GM21619 (cell line): ENCODE data around the gene MYF6.

Experiments
- ATAC-seq: cut with Tn5 transposase; IDR thresholded peaks from one replicate; pipeline ENCODE4 v1.9.1; 2021; ENCODE audit not compliant: unreplicated experiment

MYF6 gene

GRCh38 chr12:80754274-80754673 is 46.8 kb downstream of the MYF6 start:
- no peak for ATAC-seq

- peak; percentile 63 for ATAC-seq
Observed at GRCh38 chr12:80756875-80757274, 49.4 kb downstream of the MYF6 start.
